Embryonic facial prominence (tissue), 1 donor: Measurements from ENCODE around the gene A3GALT2.
"Not testable (repeated sequence)": the region's sequence is repeated elsewhere in the genome, so short reads cannot be mapped to it uniquely, and the experiment has no call there.

ENCODE experiments used
- DNase-seq: peaks from one replicate; pipeline ENCODE4 v3.0.0-alpha.2; 2016; ENCODE audit errors: extremely low spot score

The A3GALT2 gene

DNA sequence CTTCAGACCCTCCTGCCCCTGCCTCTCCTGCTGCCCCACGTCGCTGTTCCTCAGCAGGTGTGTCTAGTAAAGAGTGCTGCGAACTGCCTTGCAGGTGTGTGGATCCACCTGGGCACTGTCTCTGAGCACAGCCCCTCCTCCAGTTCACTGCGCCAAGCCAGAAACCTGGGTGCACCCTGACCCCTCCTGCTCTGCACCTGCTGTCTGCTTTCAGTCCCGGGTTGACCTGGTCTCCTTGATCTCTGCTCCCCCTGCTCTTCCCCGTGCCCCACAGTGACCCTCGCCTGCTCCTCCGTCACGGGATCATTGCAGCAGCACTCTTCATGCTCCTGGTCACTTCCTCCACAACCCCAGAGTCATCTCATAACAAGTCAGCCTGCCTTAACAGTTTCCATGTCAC is 6.5 kb downstream of the A3GALT2 start:
- no peak for DNase-seq

DNA sequence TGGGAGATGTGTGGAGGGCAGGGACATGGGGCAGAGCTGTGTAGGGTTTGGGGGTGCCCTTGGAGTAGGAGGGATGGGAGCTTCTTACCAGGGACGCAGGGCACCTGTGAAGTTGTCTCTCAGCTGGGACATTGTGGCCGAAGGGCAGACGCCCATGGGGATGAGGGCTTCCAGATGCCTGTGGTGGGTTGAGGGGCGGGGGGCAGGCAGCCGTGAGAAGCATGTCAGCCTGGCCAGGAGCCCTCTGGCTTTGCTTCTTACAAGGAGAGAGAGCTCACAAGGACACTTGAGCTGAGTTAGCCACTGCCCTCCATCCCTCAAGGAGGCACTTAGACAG is 8.5 kb downstream of the A3GALT2 start:
- no peak for DNase-seq

DNA sequence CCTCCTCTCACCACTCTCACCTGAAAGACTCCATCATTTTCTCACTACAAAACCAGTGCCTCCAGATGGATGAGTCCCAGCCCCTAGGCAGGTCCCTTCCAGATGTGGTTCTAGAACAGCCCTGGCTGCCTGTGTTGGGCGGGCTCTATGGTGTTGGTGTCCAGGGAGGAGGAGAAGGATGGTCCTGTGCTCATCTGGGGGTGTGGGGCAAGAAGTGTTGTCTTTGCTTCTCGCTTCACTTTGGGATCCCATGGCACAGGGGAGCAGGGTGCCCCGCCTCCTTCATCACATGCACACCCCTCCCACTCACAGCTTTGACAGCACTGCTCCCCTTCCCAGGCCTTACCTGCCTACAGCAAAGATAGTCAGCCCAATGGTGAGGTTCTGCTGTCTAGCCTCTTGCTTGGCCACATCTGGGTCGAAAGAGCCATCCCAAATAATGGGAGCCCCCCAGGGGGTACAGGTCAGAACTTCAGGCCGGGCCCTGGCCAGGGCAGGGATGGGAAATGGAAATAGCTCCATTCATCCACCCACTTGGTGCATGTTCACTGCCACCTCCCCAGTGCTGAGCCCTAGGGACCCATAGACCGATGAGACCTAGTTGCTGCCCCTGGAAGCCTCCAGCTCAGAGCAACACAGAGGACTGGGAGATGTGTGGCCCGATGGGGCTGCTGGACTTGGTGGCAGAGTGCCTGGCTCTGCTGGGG is 9.0 kb downstream of the A3GALT2 start:
- DNase-seq: no peak

DNA sequence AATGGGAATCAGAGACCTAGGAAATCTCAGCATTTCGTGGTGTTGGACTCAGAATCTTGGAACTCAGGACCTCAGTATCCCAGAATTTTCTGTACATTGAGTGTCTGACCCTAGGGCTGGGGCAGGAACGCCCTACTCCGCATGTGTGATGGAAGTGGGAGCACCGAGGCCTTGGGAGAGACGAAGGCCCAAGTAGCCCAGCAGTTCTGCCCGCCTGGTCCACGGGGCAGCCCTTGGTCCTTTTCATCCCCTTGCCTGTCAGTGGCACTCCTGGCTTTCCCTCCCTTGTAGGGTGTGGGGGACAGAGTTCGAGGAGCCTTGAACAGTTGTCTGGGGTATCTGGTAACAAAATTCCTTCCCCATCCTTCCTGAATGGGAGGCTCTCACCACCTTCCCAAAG is 10.2 kb downstream of the A3GALT2 start:
- DNase-seq: no peak

DNA sequence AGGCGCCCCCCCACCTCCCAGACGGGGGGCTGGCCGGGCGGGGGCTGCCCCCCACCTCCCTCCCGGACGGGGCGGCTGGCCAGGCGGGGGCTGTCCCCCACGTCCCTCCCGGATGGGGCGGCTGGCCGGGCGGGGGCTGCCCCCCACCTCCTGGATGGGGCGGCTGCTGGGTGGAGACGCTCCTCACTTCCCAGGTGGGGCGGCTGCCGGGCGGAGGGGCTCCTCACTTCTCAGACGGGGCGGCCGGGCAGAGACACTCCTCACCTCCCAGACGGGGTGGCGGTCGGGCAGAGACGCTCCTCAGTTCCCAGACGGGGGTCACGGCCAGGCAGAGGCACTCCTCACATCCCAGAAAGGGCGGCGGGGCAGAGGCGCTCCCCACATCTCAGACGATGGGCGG is 11.5 kb downstream of the A3GALT2 start:
- DNase-seq: not testable (repeated sequence)

DNA sequence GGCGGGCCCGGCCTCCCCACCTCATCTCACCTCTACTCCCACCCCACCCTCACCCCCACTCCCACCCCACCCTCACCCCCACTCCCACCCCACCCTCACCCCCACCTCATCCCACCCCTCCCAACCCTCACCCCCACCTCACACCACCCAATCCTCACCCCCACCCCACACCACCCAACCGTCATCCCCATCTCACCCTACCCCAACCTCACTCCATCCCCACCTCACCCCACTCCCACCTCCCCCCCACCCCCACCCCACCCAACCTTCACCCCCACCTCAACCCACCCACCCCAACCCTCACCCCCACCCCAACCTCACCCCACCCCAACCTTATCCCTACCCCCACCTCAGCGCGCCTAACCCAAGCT is 13.4 kb downstream of the A3GALT2 start:
- no peak for DNase-seq

DNA sequence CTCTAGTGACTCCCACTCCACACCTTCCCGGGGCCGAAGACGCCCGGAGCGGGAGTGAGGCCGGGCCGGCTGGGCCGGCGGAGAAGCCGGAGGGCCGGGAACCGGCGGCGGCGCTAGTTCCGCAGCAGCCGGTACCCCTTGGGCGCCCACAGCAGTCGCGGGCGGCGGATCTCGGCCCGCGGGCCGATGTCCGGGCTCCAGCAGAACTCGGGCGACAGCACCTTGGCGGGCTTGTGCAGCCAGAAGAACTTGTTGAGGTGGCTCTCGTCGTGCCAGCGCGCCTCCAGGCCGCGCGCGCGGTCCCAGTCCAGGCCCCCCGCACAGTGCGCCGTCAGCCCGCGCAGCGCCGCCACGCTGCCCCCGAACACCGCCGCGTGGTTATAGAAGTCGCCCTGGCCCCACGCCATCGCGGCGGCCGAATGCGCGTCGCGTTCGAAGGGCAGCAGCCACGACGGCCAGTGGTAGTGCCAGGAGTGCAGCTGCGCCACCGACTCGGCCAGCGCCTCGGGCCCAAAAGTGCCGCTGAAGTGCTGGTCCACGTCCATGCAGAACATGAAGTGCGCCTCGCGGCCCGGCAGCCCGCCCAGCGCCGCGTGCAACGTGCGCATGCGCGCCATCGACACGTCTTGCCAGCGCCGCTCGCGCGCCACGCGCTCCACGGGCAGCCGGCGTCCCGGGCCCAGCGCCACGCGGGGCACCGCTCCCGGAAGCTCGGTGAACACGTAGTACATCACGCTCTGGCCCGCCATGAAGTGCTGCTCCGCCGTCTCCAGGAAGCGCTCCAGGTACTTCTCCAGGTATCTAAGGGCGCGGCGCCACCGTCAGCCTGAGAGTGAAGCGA is 14.0 kb downstream of the A3GALT2 start:
- no peak for DNase-seq

DNA sequence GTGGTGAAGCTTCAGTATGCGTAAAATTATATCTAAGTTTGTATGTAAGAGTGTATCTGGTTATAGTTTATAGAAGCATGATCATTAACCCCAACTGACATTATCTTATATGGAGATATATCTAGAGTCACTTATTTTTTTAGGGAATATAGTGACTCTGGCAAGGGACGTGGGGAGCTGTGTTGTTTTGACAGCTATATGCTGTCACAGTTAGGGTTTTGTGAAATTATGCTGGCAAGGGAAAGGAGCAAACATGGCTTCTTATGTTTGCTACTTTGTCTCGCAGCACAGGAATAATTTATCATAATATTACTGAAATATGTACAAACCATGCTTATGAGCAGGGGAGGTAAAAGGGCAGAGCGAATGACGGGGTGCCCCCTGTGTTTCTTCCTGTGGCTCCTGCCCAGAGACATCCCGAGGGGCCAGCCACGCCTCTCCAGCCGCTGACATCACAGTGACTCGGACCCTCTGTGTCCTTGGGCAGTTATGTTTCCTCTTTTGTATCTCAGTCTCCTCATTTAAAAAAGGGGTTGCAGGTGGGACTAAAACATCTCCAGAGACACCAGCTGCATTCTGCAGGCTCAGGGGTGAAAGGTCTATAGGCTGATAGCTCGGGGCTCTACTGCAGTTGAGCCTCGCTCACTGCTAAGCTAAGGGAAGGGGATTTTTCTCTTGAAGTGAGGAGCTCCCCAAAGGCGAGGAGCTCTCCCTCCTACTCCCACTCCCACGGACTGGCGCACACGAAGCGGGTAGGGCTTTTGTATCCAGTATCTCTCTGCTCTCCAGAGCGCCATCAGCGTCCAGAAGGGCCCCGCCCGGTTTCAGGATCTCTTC is 14.9 kb downstream of the A3GALT2 start:
- DNase-seq: no peak

DNA sequence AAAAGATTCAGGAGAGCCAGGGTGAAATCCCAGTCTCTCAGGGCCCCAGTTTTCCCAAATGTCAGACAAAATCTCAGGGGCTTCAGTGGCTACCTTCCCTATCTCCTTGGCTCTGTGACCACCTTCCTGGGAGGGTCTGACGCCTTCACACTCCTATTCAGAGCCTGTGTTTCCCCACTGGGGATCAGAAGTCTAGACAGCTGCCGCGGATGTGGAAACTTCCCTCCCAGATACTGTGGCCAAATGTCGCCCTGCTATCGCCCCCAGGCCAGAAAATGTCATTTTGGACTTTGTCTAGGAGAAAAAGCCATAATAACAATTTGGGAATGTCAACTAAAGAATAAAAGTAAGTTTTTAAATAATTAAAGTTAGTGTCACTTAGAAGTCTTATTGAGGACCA is 15.9 kb downstream of the A3GALT2 start:
- no peak for DNase-seq

DNA sequence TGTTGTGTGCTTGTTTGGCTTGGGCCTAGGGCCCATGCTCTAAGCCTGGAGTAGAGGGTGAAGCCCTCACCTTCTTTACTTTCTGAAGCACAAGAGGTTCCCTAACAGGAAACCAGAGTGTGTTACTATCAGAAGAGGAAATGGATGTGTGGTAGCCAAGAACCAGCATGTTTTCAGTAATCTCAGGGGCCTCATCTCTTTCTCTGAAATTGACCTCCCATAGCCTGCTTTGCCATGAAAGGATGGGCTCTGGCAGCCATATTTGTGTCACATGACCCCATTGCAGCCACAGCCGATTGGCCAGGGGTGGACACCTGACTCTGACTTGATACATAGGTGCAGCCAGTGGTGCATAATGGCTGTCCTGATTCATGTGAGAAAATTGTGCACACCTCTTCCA is 18.6 kb downstream of the A3GALT2 start:
- DNase-seq: no peak

DNA sequence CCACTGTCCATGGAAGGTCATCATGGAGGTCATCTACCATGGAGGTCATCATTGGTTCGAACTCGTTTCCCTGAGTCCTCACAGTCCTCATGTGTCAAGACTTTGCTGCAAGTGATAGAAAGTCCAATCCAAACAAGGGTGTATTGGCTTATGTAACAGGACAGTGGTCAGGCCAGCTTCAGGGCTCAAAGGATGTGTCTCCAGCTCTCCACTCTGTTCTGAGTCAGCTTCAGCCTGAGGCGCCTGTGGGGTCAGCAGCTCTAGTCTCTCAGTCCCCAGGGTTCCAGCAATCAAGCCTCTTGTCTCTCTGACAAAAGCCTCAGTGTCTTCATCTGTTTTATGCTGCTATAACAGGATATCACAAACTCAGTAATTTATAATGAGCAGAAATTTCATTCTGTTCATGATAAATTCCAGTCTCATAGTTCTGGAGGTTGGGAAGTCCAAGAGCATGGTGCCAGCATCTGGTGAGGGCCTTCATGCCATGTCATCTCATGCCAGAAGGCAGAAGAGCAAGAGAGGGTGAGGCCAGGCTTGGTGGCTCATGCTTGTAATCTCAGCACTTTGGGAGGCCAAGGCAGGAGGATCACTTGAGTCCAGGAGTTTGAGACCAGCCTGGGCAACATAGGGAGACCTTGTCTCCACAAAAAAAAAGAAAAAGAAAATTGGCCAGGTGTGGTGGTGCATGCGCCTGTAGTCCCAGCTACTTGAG is 19.5 kb downstream of the A3GALT2 start:
- DNase-seq: no peak

DNA sequence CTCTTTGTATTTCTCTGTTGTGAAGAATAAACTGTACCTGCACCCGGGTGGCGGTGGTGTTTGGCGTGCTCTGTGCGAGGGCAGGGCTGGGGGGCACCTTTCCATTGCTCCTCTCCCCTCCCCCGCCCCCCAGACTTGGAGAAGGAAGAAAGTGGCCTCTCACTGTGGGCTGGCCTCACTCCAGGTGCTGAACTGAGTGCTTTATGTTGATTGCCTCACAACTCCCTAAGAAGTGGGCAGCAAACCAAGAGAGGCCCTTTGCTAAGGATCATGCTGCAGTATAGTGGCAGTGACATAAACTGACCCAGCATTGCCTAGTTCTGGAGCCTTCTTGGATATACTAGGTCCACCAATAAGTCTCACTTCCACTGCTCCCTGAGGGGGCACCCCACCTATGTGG is 20.2 kb downstream of the A3GALT2 start:
- no peak for DNase-seq

DNA sequence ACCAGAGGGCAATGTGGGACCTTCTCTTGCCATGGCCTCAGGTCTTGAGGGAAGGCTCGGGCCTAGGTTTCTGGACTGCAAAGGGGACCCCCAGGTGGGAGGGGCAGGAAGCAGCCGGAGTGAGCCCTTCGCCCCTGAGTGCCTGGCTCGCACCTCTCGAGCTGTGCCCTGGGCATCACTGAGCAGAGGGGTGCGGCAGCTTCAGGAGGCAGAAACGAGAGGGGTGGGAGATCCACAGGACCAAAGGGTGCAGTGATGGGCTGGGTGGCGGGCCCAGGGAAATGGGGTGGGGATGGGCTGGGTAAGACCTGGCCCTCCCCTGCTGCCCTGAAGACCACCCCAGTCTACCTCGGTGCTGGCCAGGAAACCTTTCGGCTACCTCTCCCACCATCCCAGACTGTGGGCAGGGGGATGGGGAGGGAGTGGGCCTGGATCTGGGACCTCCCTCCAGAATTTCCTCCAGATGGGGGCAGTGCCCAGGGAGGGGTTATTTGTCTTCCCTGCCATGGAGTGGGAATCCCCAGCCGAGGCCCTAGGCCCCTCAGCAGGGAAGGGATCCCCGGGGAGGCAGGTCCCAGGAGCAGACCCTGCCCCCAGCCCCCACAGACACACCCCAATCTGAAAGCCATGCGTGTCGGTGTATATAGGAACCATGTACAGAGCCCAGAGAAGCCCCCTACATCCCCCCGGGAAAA is 21.3 kb downstream of the A3GALT2 start:
- DNase-seq: no peak

DNA sequence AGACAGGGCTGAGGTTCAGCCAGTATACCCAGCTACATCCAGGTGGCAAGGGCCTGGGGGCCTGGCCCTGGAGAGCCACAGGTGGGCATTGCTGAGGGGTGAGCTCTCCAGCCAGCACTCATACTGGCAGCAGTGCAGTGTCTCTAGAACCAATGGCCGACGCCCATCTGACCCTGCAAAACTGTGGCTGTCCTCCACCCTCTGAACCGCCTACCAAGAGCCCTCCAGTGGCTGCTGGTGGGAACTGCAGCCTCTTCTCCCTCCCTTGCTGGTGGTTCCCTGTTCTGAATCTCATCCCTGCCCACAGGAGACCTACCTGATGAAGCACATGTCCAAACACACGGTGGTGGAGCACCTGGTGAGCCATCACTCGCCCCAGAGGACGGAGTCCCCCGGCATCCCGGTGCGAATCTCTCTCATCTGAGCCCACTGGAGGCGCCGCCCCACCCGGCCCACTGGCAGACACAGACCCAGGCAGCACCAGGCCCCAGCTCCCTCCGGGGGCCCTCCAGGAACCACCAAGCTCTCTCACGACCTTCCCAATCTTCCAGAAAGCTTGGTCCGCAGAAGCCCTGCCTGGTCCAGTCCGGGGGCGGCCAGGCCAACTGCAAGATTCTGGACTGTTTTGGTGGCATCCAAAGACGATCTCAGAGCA is 22.1 kb downstream of the A3GALT2 start:
- no peak for DNase-seq

DNA sequence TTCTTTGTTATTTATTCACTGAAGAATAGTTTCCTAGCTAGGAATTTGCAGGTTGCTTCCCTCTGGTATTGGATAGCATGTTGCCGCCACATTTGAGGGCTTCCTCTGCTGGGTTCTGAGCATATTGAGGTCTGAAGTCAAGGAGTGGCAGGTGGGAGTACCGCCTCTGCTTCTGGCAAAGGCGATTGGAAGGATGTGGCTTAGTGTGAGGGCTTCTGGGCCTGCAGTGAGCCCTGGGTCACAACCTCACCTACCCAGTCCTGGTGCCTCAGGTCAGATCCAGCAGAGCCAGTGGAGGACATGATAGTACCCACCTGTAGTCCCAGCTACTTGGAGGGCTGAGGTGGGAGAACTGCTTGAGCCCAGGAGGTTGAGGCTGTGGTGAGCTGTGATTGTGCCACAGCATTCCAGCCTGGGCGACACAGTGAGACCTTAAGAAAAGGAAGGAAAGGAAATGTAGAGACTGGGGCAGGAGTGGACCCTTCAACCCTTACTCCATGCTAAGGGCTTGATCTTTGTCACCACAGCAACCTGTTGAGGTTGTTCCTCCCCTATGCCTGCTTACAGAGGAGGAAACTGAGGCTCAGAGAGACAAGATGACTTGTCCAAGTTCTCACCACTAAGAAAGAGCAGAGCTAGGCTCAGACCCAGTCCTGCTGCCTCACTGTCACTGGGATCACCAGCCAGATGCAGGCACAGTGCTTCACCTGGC is 22.8 kb downstream of the A3GALT2 start:
- DNase-seq: no peak

DNA sequence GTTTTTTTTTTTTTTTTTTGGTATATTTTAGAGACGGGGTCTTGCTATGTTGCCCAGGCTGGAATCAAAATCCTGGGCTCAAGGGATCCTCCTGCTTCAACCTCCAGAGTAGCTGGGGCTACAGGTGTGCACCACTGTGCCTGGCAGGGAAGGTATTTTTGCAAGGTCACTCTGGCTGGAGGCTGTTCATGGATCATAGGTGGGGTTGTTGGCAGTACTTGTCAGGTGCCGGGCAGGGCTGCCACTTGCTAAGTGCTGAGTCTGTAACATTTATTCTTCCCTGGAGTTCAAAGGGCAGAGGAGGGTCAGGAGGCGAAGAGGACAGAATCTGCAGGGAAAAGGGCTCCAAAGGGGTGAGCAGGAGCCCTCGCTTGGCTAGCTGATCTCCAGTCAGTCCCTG is 24.1 kb downstream of the A3GALT2 start:
- no peak for DNase-seq

DNA sequence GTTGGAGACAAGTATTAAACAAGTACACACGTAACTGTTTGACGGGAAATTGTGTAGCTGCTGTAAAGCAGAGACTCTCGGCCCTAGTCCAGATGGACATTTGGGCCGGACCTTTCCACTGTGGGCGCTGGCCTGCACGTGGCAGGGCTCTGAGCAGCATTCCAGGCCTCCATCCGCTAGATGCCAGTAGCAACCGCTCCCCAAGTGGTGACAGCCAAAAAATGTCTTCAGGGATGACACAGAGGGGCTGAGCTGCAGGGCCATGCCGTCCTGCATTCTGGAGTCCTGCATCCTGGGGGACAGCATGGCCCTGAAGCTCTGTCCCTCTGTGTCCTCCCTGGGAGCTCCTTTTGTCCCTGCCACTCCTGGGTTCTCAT is 24.8 kb downstream of the A3GALT2 start:
- no peak for DNase-seq

DNA sequence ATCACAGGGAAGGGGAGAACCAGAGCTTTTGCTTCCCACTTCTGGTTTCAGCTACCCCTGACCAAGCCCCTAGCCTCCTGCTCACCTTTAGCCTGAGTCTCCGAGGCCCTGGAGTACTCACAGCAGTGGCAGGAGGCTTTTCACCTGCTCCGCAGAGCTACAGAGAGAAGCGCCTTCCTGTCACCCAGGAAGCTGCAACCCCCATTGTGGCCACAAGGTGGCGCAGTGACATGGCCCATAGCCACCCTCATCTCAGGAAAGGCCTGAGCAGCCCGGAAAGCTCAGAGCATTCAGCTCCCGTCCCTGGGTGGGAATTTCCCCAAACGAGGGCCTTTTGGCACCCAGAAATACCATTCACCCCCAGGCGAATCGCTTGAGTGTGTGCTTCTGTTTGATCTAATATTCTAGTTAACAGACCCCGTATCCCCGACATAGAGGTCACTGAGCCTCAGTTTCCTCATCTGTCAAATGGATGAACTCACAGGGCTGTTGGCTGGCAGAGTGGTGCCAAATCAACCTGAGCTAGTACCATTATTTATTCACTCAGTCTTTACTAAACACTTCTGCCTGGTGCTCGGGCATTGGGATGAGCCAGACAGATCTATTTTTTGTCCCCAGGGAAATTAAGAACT is 25.3 kb downstream of the A3GALT2 start:
- DNase-seq: peak; percentile 37

DNA sequence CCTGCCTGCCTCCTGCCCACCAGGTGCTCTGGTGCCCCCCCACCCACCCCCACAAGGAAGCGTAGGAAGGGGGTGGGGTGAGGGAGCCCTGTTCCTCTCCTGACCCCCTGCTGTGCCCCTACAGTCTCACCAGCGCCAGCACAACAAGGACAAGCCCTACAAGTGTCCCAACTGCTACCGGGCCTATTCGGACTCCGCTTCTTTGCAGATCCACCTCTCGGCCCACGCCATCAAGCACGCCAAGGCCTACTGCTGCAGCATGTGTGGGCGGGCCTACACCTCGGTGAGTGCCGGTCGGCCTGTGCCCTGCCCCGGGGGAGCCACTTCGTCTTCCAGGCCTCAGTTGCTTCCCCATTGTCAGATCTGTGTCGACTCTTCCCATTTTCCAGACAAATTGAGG is 25.9 kb downstream of the A3GALT2 start:
- no peak for DNase-seq
